Activated CD4-positive, alpha-beta T cell treated with anti-CD3 and anti-CD28 coated beads for 36 hours (primary cell): Measurements from ENCODE around the gene XYLB. TPM values are rescaled to one million over a fixed set of nuclear protein-coding genes. Genes with fewer than 3 reads are reported as not detected.

Source experiments
- ATAC-seq: fragments of 200-7000 bp; cut with Tn5 transposase; one replicate; pipeline ENCODE4 v1.10.0; 2021; ENCODE audit warnings: mild to moderate bottlenecking, moderate library complexity
- CTCF ChIA-PET: fragments of 350-600 bp; sonication (Branson Sonifier 250); formaldehyde crosslinking; loops from one replicate; lab custom pipeline; 2021; ENCODE audit warnings: antibody characterized with exemption; lab: Charles Lee
- POLR2A ChIA-PET: fragments of 350-600 bp; sonication (Branson Sonifier 250); formaldehyde crosslinking; loops from one replicate; lab custom pipeline; 2021; ENCODE audit warnings: antibody characterized with exemption, inconsistent platforms; lab: Charles Lee
- DNase-seq: peaks from one replicate; pipeline ENCODE4 v3.0.0-alpha.2; 2020
- H3K27ac Mint-ChIP-seq: one replicate; pipeline ENCODE4 v1.8.0; 2021; ENCODE audit warnings: mixed read lengths
- H3K27me3 Mint-ChIP-seq: one replicate; pipeline ENCODE4 v1.8.0; 2021; ENCODE audit warnings: mixed read lengths
- H3K36me3 Mint-ChIP-seq: one replicate; pipeline ENCODE4 v1.8.0; 2021; ENCODE audit warnings: low read depth, mixed read lengths
- H3K4me1 Mint-ChIP-seq: one replicate; pipeline ENCODE4 v1.8.0; 2021; ENCODE audit warnings: mixed read lengths
- H3K4me3 Mint-ChIP-seq: one replicate; pipeline ENCODE4 v1.8.0; 2021; ENCODE audit warnings: mild to moderate bottlenecking, moderate library complexity, mixed read lengths
- H3K9me3 Mint-ChIP-seq: one replicate; pipeline ENCODE4 v1.8.0; 2021; ENCODE audit warnings: low read depth, mixed read lengths
- intact Hi-C, 2 experiments: fragments of 100-400 bp; cut with DNase I in 1 of 2; cut with micrococcal nuclease in 1 of 2; formaldehyde crosslinking; loops; one replicate each; pipeline versions ENCODE4 v1.14.2 to v1.15.1; 2022 to 2024; cut with DNase I, micrococcal nuclease
- total RNA-seq, 2 experiments: library from RNA; stranded (reverse); gene quantifications; one replicate each; pipeline ENCODE4 v1.2.3, GENCODE V29; 2021

The XYLB gene
- total RNA-seq, 2 experiments from 2014 or later, result 5.0 to 5.3 TPM

DNA sequence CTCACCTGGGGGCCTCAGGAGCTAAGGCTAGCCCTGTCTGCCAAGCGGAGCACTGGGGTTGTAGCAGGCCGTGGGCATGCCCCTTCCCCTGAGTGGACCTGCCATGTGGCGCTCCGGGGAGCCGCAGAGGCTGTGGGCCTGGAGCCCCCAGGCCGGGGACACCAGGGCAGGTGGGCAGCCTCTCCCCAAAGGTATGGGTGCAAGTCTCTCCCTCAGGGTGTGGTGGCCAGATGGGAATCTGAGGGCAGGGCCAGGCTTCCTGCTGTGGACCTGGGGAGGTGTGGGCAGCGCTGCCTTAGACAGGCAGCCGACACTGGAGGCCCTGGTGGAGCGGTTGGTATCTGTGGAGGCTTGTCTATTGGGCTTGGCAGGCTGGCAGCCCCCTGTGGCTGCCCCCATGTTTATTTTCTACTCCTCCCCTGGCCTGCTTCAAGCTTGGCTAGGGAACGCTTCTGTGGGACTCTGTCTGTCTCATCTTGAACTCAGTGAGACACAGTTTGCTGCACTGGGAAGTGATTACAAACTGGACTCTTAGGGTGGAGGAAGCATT lies 113.0 kb downstream of the XYLB start:
- Mint-ChIP-seq H3K27ac (no peak overlapping the region), H3K4me3 (no peak overlapping the region), H3K9me3 (peaks cover 2% of the 10 kb centered on the region), H3K36me3 (peaks cover 3% of the 10 kb centered on the region), H3K27me3 (no peaks in the 10 kb centered on the region), H3K4me1 (peaks cover 3% of the 10 kb centered on the region)
- intact Hi-C loops, result loop anchor here in 1 of 2 experiments (10.0 kb wide), 1 partner anchor 325 kb away; the partner anchor contains the start of genes ACAA1 and MYD88
- no peak for ATAC-seq
- POLR2A ChIA-PET, result no interaction called here
- CTCF ChIA-PET, result no interaction called here
- DNase-seq, result no peak

DNA sequence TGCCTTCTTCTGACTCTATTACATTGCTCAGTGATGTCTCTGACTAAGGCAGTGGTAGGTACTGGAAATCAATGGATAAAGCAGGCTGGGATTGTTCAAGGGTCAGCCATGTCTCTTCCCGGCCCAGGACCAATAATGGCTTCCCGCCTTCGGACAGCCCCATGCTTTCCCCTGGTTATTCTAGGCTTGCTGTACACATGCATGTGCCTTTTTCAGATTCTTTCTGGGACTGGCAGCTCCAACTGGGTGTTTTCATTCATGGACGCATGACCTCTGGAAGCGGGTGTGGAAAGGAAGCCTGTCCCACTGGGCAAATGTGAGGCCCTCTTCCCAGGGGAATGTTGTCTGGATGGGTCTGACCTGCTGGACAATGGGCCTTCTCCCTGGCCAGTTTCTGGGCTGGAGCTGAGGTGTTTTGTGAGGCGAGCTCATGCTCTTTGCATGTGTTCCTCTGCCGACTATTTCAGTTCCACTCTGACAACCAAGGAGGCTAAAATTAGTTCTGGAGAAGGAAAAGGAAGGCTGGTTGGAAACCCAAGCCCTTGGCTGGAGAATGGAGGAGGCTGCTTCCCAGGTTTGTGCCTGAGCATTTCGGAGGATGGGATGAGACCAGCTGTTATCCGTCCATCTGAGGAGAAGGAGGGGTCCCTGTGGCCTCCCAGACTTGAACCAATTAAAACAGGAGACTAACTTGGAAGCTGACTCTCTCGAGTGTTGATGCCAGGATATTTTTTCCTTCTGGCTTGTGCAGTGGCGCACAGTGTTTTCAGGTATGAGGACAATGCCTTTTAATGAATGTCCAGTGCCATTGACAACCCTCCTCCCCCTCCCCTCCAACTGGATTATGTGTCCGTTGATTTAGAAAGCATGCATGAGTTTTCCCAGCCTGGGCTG lies 114.0 kb downstream of the XYLB start:
- Mint-ChIP-seq H3K27ac (no peak overlapping the region), H3K4me3 (no peak overlapping the region), H3K9me3 (peaks cover 5% of the 10 kb centered on the region), H3K4me1 (peaks cover 2% of the 10 kb centered on the region), H3K36me3 (peaks cover 3% of the 10 kb centered on the region), H3K27me3 (no peaks in the 10 kb centered on the region)
- CTCF ChIA-PET, result interaction anchor here (0.6 to 1.0 kb wide), 2 partner anchors 19 to 404 kb away, joined by 3 read pairs; no protein-coding TSS in a partner anchor
- POLR2A ChIA-PET, result no interaction called here
- ATAC-seq (no peak), DNase-seq (no peak)
- intact Hi-C loops, result no loop called here

Other genes starting within 250 kb of the XYLB start
- gene ACAA1, start 209.7 kb upstream of the XYLB start, total RNA-seq, result 10 to 100 TPM; 52.2 to 64.6 TPM
- gene MYD88, start 208.1 kb upstream of the XYLB start, total RNA-seq, result 10 to 100 TPM; 32.8 to 33.1 TPM
- gene OXSR1, start 181.2 kb upstream of the XYLB start, total RNA-seq, result 10 to 100 TPM; 53.7 to 56.0 TPM
- gene SLC22A13, start 81.0 kb upstream of the XYLB start, total RNA-seq, result under 1 TPM; 0.21 TPM
- gene SLC22A14, start 64.5 kb upstream of the XYLB start, total RNA-seq, result not detected
- 1 to 10 TPM; 5.7 to 6.9 TPM for gene ACVR2B, start 107.1 kb downstream of the XYLB start, total RNA-seq
- gene EXOG, start 149.6 kb downstream of the XYLB start, total RNA-seq, result 10 to 100 TPM; 13.0 to 14.9 TPM